ENCODE data around the gene ZNF280B.
"Not testable (repeated sequence)": the region's sequence is repeated elsewhere in the genome, so short reads cannot be mapped to it uniquely, and the experiment has no call there.

- not testable (repeated sequence) for TF ChIP-seq CTCF (IDR thresholded peaks at IDR 0.05; ENCODE audit: insufficient read depth, low read depth, low read length); EZH2 (IDR thresholded peaks at IDR 0.05; ENCODE audit: insufficient read depth, low read length)
These were observed 17.0 kb downstream of the ZNF280B start for GRCh38 chr22:22491589-22491988.

Data from astrocyte (in vitro differentiated cells and primary cell).